HUES64 (cell line): ENCODE data around the gene ERC2.
A peak's percentile ranks its signal among the peaks of the same experiment; 100 is the strongest.

ENCODE experiments used
- H3K27ac ChIP-seq: 2 replicates; pipeline ENCODE4 v1.7.0; 2013; ENCODE audit warnings: low read depth, low read length, inconsistent platforms
- H3K27me3 ChIP-seq: 2 replicates; pipeline ENCODE4 v1.6.1; 2013; ENCODE audit warnings: mild to moderate bottlenecking, low read length; ENCODE audit not compliant: insufficient read depth
- H3K36me3 ChIP-seq: 2 replicates; pipeline ENCODE4 v1.6.1; 2013; ENCODE audit warnings: mild to moderate bottlenecking, low read length; ENCODE audit not compliant: insufficient read depth
- H3K4me1 ChIP-seq: 2 replicates; pipeline ENCODE4 v1.6.1; 2013; ENCODE audit warnings: mild to moderate bottlenecking, low read length, moderate library complexity; ENCODE audit not compliant: insufficient read depth
- H3K4me3 ChIP-seq: 2 replicates; pipeline ENCODE4 v1.5.1; 2013; ENCODE audit warnings: mild to moderate bottlenecking, low read length, moderate library complexity
- H3K9ac ChIP-seq: 2 replicates; pipeline ENCODE4 v1.6.1; 2013; ENCODE audit warnings: mild to moderate bottlenecking, low read depth, low read length
- H3K9me3 ChIP-seq: 2 replicates; pipeline ENCODE4 v1.6.1; 2013; ENCODE audit warnings: low read depth, low read length; ENCODE audit not compliant: insufficient read depth
- WGBS: fragments of 150-250, 120-280 bp; methylation state at CpG from one replicate; pipeline ENCODE4 v1.1.7; 2013; ENCODE audit warnings: missing lambda C conversion rate; 5-methylcytosine and 5-hydroxymethylcytosine counted together

Gene ERC2

DNA sequence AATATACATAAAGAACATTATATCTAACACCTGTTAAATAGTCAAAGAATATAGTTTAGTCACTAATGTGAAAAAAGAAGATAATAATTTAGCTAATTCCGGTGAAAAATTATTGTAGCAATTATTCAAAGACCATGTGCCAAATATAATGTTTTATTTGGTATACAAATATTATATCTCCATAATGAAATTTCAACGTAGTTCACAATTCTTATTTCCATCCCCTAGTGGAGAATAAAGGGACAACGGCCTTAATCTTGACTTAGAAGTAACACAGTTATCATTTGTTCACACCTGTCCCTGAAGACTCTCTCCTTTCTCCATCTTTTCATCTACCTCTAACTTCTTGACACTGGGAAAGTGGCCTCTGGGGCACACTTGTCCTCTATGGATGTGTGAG lies 213.4 kb downstream of the ERC2 start:
- Histone ChIP-seq H3K4me1 (peaks cover 31% of the 10 kb centered on the region), H3K27ac (no peak overlapping the region; the same call in 1 of the 2 replicates), H3K36me3 (no peaks in the 10 kb centered on the region), H3K4me3 (no peak overlapping the region), H3K27me3 (no peaks in the 10 kb centered on the region), H3K9ac (no peak overlapping the region), H3K9me3 (no peaks in the 10 kb centered on the region)
- WGBS: 90% methylated on average over 2 of the region's 3 CpGs

DNA sequence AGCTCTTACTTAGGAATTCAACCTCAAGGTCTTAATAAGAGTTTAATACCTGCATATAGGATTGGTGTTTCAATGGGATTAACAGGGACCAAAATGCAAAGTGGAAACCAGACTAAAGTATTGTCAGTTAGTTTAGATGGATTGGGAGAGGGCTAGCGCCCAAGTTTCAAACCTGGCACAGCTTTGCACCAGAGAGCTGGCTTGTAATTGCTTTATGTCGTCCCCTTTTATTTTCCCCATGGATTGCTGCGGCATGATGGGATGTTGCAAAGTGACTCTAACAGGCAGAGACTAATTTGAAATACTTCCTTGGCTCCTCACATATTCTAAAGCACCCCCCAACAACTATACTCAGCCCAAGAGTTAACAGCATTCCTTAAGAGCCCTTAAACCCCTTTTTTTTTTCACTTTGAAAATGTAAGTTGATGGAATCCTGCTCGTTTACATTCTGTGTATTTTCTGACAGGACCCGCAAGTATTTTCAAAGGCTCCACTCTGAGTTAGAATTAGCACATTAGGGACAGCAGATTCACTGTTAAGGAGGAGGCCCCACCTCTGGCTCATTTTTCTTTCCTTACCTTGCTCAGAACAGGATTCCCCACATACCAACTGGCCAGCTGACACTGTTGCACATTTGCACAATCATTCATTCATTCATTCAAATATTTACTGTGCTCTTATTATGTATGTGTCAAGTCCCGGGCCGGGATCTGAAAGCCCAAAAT lies 214.2 kb downstream of the ERC2 start:
- Histone ChIP-seq H3K9ac (no peak overlapping the region), H3K27ac (peak overlapping the region; percentile 55), H3K27me3 (no peaks in the 10 kb centered on the region), H3K4me3 (no peak overlapping the region), H3K9me3 (no peaks in the 10 kb centered on the region), H3K4me1 (peaks cover 31% of the 10 kb centered on the region), H3K36me3 (no peaks in the 10 kb centered on the region)
- 40% methylated on average over 7 of the region's 7 CpGs for WGBS

DNA sequence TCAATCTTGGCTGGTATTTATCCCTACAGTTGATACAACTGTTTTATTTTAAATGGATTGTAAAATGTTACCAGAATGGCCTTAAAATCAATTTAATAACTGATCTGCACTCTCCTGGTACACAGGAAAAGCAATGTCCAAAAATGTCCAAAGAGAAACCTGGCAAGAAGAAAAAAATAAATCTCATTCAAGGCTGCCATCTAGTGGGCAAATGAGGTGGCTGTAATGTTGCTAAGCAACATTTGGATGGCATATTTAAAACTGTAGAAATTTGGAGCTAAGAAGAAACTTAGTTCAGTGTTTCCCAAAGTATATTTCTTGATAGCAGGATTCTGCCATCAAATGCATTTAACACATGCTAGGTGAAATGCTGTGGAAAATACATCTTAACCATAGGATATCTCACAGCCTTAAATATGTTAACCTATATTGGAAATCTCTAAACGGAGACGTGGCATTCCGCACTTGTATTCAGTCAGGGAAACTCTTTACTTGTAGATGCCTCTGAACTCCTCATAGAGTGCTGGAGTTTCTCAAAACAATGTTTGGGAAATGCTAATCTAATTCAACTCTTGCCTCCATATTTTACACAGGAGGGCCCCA lies 216.8 kb downstream of the ERC2 start:
- Histone ChIP-seq H3K9ac (no peak overlapping the region), H3K36me3 (no peaks in the 10 kb centered on the region), H3K9me3 (no peaks in the 10 kb centered on the region), H3K4me3 (no peak overlapping the region), H3K27ac (no peak overlapping the region), H3K4me1 (peaks cover 31% of the 10 kb centered on the region), H3K27me3 (no peaks in the 10 kb centered on the region)
- 90% methylated on average over 3 of the region's 3 CpGs for WGBS

DNA sequence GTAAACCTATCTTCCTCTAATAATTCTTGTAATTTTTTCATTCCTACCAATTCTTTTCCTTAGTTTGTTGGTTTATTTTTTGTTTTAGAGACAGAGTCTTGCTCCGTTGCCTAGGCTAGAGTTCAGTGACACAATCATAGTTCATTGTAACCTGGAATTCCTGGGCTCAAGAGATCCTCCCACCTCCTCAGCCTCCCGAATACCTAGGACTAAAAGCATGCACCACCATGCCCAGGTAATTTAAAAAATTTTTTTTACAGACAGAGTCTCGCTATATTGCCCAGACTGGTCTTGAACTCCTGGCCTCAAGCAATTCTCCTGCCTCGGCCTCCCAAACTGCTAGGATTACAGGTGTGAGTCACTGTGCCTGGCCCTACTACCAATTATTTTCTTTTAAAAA lies 220.2 kb downstream of the ERC2 start:
- Histone ChIP-seq H3K36me3 (no peaks in the 10 kb centered on the region), H3K27me3 (no peaks in the 10 kb centered on the region), H3K4me1 (peaks cover 3% of the 10 kb centered on the region; the same call in 1 of the 2 replicates), H3K4me3 (no peak overlapping the region), H3K27ac (no peak overlapping the region), H3K9ac (no peak overlapping the region), H3K9me3 (no peaks in the 10 kb centered on the region)
- WGBS: 95% methylated on average over 4 of the region's 4 CpGs

DNA sequence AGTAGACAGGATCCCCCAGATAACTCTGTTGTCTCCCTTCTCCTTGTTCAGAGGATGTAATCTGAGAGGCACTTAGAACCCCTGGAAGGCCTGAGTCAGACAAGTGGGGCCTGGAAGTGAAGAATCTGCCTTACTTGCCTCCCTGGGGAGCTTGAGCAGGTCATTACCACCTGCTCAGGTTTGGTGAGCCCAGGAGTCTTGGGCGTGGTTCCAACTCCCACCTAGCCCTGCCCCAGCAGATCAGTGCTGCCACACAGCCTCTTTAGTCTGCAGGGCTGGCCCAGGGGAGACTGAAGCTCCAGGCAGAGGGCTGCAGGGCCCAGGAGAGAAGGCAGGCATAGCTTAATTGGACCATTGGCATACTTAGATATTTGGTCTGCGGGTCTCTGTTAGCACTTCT lies 230.0 kb downstream of the ERC2 start:
- H3K4me1 ChIP-seq: no peaks in the 10 kb centered on the region; the same call in 1 of the 2 replicates
- H3K27me3 ChIP-seq: no peaks in the 10 kb centered on the region
- WGBS: 93% methylated on average over 2 of the region's 2 CpGs
- no peaks in the 10 kb centered on the region for H3K36me3 ChIP-seq
- no peak overlapping the region for H3K27ac ChIP-seq
- H3K9me3 ChIP-seq: no peaks in the 10 kb centered on the region
- no peak overlapping the region for H3K4me3 ChIP-seq
- no peak overlapping the region for H3K9ac ChIP-seq

DNA sequence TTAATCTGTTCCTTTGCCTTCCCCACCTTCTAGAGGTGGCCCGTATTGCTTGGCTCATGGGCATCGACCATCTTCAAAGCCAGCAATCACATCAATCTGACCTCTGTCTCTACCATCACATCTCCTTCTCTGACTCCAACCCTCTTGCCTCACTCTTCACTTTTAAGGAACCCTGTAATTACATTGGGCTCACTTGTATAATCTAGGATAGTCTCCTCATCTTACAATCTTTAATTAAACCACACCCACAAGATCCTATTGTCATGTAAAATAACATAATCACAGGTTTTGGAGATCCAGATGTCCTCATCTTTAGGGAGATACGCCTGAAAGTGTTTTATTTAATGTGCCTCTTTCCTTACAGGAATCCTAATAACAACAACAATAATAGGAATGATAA lies 234.5 kb downstream of the ERC2 start:
- no peaks in the 10 kb centered on the region for H3K27me3 ChIP-seq
- 98% methylated on average over 2 of the region's 3 CpGs for WGBS
- H3K27ac ChIP-seq: no peak overlapping the region
- no peaks in the 10 kb centered on the region for H3K9me3 ChIP-seq
- H3K9ac ChIP-seq: no peak overlapping the region
- H3K4me1 ChIP-seq: no peaks in the 10 kb centered on the region; the same call in 1 of the 2 replicates
- H3K36me3 ChIP-seq: no peaks in the 10 kb centered on the region
- no peak overlapping the region for H3K4me3 ChIP-seq

DNA sequence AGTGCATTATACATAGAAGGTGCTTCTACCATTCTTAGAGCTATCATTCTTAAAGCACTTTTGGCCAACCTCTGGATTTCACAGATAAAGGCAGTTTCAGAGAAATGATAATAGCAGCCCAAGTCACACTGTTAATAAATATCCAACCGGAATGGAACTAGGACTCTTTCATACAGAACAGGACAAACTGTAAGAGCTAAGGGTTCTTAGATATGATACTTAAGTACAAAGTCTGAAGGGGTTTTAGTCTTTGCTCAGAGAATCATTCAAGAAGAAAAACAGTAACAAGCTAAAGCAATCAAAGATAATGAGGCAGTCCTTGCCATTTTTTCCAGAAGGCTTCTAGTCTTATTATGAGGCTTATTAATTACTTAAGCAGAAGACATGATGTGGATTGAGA lies 239.0 kb downstream of the ERC2 start:
- H3K9me3 ChIP-seq: no peaks in the 10 kb centered on the region
- H3K27me3 ChIP-seq: no peaks in the 10 kb centered on the region
- H3K27ac ChIP-seq: no peak overlapping the region
- WGBS: 75% methylated on average over 1 of the region's 1 CpG
- no peaks in the 10 kb centered on the region for H3K36me3 ChIP-seq
- H3K4me3 ChIP-seq: no peak overlapping the region
- no peaks in the 10 kb centered on the region for H3K4me1 ChIP-seq
- no peak overlapping the region for H3K9ac ChIP-seq

DNA sequence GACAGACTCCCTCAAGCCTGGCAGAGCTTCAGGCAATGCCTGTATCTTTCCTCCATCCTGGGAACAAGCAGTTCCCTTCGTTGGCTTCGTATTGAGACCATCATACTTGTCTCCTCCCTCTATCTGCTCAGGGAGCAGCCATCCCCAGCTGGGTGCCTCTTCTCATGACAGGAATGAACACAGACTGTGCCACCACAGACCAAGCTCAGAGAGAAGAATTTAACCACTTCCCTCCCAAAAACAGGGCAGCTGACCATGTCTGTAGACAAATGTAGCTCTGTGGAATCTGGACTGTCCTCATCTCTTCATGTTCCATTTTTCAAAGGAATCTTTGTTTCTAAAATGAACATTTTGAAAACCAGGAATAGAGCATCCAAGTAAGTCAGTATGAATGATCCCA lies 245.4 kb downstream of the ERC2 start:
- no peaks in the 10 kb centered on the region for H3K27me3 ChIP-seq
- H3K4me3 ChIP-seq: no peak overlapping the region
- no peak overlapping the region for H3K27ac ChIP-seq
- H3K36me3 ChIP-seq: no peaks in the 10 kb centered on the region
- WGBS: 70% methylated on average over 2 of the region's 2 CpGs
- H3K4me1 ChIP-seq: no peaks in the 10 kb centered on the region
- no peaks in the 10 kb centered on the region for H3K9me3 ChIP-seq
- H3K9ac ChIP-seq: no peak overlapping the region

DNA sequence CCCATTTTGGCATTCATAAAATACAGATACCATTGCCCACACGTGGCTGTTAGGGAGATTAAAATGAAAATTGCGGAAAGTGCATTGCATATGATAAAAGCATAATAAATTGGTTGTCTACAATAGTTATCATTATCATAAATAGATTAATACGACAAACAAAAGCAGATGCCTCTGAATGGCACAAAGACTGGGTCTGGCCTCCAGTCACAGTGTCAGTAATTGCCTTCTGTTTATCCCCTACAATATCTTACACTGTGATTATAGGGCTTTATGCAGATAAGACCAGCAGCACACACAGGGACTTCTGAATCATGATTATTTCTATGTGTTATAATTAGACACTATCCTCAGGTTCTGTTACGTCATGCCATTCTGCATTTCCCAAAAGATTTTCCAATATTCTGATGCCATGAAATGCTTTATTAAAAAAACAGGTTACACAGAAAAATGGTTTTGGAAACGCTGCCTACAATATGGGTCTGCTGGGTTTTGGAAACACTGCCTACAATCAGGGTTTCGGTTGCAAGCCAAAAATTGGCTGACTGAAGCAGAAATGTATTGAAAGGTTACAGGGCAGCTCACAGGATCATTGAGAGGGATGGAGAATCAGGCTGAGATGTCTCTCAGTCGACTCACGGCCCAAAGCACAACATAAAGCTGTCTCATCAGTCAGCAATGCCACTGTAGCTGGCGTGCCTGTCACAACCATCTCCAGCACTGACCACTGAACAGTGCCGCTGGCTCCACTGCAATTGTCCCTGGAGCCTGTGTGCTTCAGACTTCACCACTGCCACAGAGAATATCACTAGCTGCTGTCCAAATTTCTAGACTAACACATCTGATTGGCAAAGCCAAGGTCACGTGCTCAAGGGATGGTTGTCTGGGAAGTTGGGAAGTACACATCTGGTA lies 248.1 kb downstream of the ERC2 start:
- no peak overlapping the region for H3K4me3 ChIP-seq

DNA sequence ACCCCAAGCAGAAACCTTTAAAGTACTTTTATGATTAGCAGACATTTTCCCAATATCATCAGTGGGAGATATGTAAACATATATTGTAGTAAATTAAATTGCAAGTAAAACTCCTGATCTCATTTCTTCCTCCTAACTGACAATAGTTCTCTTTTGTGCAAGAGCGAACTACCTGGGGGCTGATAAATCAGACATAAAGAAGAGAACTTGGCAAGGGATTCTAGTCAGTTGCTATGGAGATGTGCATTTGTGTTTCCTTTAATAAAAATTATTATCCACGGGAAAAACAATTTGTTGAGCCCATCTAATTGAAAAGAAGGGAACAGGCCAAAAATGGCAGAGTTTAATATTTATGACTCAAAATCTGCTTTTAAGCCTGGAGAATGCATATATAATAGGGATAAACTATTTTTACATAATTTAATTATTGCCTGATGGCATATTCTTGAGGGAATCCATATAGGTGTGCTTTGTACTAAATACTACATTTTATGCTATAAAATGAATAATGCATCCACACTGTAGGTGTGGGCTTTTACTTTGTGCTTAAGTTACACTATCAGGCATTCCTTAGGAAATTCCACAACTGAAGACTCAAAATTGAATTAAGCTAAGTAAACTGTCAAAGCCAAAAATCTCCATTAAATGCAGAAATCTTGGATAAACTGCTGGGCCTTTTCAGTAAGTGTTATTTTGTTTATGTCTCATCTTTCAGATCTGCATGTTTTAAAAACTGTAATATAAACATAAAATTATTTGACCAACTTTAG lies 258.1 kb downstream of the ERC2 start:
- H3K4me3 ChIP-seq: no peak overlapping the region
- H3K4me1 ChIP-seq: 0 out of 2 replicates have a peak, but pooled peaks cover 4% of the 10 kb centered on the region
- no peaks in the 10 kb centered on the region for H3K36me3 ChIP-seq
- H3K9ac ChIP-seq: no peak overlapping the region
- WGBS: 92% methylated on average over 2 of the region's 2 CpGs
- no peaks in the 10 kb centered on the region for H3K27me3 ChIP-seq
- no peak overlapping the region for H3K27ac ChIP-seq
- H3K9me3 ChIP-seq: peaks cover 17% of the 10 kb centered on the region

More for the DNA sequence above, 248.1 kb downstream of the ERC2 start:
- no peaks in the 10 kb centered on the region for H3K27me3 ChIP-seq
- H3K9me3 ChIP-seq: no peaks in the 10 kb centered on the region
- H3K9ac ChIP-seq: no peak overlapping the region
- H3K36me3 ChIP-seq: no peaks in the 10 kb centered on the region
- H3K4me1 ChIP-seq: no peaks in the 10 kb centered on the region
- WGBS: 74% methylated on average over 9 of the region's 11 CpGs
- H3K27ac ChIP-seq: no peak overlapping the region
